ENCODE results near the gene GRSF1.

The GRSF1 gene, protein sequence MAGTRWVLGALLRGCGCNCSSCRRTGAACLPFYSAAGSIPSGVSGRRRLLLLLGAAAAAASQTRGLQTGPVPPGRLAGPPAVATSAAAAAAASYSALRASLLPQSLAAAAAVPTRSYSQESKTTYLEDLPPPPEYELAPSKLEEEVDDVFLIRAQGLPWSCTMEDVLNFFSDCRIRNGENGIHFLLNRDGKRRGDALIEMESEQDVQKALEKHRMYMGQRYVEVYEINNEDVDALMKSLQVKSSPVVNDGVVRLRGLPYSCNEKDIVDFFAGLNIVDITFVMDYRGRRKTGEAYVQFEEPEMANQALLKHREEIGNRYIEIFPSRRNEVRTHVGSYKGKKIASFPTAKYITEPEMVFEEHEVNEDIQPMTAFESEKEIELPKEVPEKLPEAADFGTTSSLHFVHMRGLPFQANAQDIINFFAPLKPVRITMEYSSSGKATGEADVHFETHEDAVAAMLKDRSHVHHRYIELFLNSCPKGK

DNA sequence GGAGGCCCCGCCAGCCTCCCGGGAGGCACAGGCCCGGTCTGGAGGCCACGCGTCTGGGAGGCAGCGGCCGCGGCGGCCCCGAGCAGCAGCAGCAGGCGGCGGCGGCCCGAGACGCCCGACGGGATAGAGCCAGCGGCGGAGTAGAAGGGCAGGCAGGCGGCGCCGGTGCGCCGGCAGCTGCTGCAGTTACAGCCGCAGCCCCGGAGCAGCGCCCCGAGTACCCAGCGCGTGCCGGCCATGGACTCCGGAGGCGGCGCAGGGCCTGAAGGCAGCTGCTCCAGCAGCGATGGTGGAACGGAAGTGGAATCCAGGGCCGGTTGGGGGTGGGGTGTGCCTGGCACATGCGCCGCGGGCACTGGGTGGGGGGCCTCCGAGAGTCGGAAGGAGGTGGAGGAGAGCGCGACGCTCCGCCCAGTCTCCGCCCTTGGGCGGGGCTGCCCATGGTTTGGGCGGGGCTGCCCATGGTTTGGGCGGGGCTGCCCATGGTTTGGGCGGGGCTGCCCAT is at the start of gene GRSF1:
Gene GRSF1, minus strand, starts transcription at position 302 of the 505 bp plus-strand sequence. Its CDS starts 63 bp downstream, at position 239.
- DNase-seq = peak; percentile 21 to 96 (median 86)

DNA sequence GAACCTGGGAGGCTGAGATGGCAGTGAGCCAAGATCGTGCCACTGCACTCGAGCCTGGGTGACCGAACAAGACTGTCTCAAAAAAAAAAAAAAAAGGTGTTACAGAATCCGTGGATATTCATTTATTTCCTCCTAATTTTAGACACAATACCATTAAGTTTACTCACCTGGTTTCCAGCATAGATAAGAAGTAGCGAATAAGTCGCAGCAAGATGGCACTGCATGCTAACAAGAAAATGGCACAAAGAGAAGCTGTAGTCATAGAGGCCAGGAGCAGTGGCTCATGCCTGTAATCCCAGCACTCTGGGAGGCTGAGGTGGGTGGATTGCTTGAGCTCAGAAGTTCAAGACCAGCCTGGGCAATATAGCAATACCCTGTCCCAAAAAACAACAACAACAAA is 45.5 kb upstream of the GRSF1 start:
- DNase-seq = no peak

GRCh38 chr4:70880739-70881138 is 41.0 kb upstream of the GRSF1 start:
- no peak for DNase-seq

GRCh38 chr4:70877556-70877955 is 37.9 kb upstream of the GRSF1 start:
- no peak for DNase-seq

DNA sequence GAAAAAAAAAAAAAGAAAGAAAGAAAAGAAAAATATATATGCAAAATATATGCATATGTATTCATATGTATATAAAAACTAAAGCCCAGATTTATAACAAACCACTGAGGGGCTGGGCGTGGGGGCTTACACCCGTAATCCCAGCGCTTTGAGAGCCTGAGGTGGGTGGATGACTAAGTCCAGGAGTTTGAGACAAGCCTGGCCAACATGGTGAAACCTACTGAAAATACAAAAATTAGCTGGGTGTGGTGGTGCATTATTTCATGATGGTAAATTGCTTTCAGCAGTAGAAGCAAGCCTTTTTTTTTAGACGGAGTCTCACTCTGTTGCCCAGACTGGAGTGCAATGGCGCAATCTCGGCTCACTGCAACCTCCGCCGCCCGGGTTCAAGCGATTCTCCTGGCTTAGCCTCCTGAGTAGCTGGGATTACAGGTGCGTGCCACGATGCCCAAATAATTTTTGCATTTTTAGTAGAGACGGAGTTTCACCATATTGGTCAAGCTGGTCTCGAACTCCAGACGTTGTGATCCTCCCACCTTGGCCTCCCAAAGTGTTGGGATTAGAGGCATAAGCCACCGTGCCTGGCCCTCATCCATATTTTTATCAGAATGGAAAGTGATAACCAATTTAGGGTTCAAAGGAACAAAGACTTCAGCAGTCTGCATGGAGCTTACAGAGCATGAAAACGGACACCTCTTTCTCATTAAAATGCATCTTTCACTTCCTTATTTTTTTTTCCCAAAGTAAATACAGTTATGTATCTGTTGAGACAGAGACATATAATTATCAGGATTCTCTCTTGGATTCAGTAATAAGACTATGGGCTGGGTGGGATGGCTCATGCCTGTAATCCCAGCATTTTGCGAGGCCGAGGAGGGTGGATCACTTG is 34.8 kb upstream of the GRSF1 start:
- no peak for DNase-seq

- no peak for DNase-seq
Measured at GRCh38 chr4:70873216-70873615, 33.5 kb upstream of the GRSF1 start.

GRCh38 chr4:70868778-70869177 is 29.1 kb upstream of the GRSF1 start:
- no peak for DNase-seq

DNA sequence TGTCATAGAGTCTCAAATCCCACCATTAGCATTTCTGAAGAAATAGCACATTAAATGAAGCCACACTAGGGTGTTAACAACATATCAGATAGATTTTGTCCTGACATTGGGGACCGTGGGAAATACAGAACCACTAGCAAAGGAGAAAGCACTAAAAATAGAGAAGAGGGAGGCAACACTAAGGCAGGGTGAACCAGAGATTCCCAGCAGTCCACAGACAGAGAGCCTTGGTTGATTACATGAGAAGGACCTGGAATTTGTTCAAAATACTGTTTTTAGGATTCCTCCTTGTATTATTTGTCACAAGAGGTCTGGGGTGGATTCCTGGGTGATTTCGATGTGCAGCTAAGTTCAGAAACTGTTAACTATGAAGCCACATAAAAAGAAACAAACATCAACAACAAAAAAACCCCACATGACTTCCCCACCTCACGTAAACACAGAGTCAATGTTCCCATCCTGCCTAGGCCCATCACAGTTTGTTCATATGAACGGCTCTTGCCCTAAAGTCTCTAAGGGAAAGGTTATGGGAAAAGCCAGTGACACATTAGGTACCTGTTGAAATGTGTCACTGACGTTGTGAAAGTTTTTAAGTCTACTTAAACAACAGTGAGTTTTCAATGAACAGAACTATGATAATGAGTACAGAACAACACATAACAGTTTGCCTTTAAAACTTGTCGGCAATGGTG is 23.6 kb upstream of the GRSF1 start:
- DNase-seq = no peak

DNA sequence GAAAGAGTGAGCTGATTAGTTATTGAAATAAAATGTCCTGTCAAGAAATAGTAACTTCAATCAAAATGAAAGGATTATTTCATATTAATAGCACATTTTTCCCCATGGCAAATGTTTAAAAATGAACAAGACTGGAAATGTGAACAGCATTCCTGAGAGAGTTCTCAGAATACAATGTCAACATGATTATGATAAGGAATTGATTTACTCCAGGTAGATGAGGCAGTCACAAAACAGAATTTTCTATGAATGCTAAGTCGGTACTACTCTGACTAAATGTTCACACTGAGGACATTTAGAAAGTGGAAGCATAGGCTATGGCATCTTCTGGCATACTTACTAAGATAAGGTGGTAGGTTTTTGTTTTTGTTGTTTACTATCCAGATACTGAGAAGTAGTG is 19.4 kb upstream of the GRSF1 start:
- no peak for DNase-seq

GRCh38 chr4:70858454-70858853 is 18.8 kb upstream of the GRSF1 start:
- DNase-seq = no peak

DNA sequence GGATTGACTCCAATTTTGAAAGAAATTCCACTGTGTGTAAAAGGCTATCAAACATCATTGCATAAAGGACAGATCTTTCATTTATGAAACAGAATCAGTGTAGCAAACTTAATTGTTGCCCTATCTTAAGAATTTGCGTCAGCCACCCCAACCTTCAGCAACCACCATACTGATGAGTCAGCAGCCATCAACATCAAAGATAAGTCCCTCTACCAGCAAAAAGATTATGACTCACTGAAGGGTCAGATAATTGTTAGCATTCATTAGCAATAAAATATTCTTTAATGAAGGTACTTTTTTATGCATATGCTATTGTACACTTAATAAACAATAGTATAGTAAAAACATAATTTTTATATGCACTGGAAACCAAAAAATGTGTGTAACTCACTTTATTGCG is 15.8 kb upstream of the GRSF1 start:
- no peak for DNase-seq

- no peak for DNase-seq
Measured at GRCh38 chr4:70849291-70849690, 9.6 kb upstream of the GRSF1 start.

DNA sequence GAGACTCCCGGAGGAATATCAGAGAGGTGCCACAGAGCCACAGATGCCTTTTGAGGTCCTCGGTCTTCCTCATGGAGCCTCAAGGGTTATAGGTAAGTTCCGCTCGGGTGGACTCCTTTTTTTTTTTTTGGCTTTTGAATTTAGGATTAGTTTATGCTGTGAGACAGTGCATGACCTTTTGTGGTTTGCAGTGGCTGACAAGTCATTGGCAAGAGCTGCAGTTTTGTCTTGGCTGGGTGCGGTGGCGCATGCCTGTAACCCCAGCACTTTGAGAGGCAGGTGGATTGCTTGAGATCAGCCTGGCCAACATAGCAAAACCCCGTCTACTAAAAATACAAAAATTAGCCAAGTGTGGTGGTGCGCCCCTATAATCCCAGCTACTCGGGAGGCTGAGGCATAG is 4.5 kb upstream of the GRSF1 start:
- DNase-seq = no peak

GRCh38 chr4:70842761-70843435 is 3.2 kb upstream of the GRSF1 start:
- no peak for DNase-seq

- no peak for DNase-seq
Measured at GRCh38 chr4:70841951-70842350, 2.3 kb upstream of the GRSF1 start.

GRCh38 chr4:70841211-70841610 is 1.5 kb upstream of the GRSF1 start:
- no peak for DNase-seq

DNA sequence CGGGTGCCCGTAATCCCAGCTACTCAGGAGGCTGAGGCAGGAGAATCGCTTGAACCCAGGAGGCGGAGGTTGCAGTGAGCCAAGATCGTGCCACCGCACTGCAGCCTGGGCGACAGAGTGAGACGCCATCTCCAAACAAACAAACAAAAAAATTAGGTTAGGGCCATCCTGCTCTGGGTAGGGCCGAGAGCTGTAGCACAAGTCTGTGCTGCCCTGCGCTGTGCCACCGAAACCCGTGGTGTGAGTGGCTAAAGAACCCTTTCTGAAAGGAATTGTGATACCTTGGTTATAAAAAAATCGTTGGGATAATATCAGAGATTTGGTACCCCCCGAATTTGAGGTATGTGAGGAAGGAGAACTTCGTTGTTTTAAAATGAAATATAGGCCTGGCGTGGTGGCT is 941 bp upstream of the GRSF1 start:
- DNase-seq = peak in 1 of 56 donors; percentile 4

DNA sequence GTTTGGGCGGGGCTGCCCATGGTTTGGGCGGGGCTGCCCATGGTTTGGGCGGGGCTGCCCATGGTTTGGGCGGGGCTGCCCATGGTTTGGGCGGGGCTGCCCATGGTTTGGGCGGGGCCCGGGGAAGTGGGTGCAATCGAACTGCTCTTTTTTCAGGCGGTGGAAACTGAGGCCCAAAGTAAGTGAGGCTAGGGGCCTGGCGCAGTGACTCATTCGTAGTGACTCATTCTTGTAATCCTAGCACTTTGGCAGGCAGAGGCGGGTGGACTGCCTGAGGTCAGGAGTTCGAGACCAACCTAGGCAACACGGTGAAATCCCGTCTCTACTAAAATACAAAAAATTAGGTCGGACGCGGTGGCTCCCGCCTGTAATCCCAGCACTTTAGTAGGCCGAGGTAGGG is 447 bp upstream of the GRSF1 start:
- DNase-seq = peak in 26 of 56 donors; percentile 0 to 68 (median 20)

DNA sequence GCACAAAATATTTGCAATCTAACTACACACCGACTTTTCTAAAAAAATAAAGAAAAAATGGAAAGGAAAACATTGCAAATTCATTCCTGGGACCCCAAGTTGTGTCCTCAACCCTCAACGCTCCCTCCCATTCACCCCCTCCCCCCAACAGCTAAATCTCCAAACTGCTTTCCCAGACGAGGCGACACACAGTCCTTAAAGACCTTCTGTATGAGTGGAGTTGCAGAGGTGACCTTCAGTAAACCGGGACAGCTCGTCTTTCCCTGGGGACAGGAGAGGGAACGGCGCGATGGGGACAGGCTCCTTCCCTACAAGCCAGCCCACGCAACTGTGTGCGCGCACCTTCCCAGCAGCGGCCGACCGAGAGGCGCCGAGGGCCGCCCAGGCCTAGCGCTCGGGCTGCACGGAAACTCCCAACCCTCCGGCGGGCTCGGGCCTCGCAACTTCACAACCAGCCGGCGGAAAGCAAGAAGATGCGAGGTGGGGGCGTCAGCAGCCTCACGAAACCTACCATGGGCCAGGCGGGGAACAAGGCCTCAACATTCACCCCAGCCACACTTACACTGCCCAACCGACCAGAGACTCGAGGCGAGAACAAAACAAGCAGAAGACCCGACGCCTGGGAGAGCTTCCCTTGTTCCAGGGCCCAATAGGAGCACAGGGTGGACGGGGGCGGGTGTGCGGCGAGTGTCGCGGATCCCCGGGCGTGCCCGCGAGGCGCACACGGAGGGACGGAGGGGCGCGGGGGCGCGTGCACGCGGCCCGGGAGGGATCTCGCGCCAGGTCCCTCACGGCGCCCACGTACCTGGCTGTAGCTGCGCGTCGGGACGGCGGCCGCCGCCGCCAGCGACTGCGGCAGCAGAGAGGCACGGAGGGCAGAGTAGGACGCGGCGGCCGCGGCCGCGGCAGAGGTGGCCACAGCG is 763 bp downstream of the GRSF1 start:
- DNase-seq = peak in 51 of 56 donors; percentile 4 to 74 (median 51)

- DNase-seq = no peak
Measured at GRCh38 chr4:70838204-70838603, 1.5 kb downstream of the GRSF1 start.

Measured in nucleus accumbens (tissue), 56 donors.